ENCODE measurements around the gene NHLRC1. TPM values are rescaled to one million over a fixed set of nuclear protein-coding genes. Genes with fewer than 3 reads are reported as not detected.

The NHLRC1 gene
- total and polyA plus RNA-seq, 2 of the 13 experiments (the other 11 are each of a cell fraction or from before 2014, with no cell fraction given) = 0.04 to 0.11 TPM

DNA sequence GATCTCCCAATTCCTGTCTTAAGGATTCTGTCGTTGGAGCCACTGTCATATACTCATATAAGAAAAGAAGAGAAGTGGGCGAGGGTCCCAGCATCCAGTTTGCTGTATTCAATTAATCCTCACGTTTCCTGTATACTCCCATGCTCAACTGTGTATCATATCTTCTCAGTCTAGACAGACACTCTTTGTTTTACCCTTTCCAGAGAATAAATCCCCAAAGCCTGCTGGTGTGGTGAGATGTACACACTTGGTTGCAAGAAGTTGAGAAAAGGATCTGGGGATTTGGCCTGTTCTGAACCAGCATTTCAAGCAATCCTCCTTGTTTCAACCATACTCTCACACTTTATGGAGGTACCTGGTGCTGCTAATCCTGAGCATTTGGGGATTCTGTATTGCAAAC is 29.3 kb upstream of the NHLRC1 start (continued):
- TF ChIP-seq ZNF563 (CRISPR knock-in tag; IDR thresholded peaks at IDR 0.05) = no peak
- TF ChIP-seq CBX5 (CRISPR knock-in tag; IDR thresholded peaks at IDR 0.05; ENCODE audit: borderline replicate concordance) = no peak
- no peak for TF ChIP-seq MTF1 (CRISPR knock-in tag; IDR thresholded peaks at IDR 0.05)
- TF ChIP-seq, protein P1, sequence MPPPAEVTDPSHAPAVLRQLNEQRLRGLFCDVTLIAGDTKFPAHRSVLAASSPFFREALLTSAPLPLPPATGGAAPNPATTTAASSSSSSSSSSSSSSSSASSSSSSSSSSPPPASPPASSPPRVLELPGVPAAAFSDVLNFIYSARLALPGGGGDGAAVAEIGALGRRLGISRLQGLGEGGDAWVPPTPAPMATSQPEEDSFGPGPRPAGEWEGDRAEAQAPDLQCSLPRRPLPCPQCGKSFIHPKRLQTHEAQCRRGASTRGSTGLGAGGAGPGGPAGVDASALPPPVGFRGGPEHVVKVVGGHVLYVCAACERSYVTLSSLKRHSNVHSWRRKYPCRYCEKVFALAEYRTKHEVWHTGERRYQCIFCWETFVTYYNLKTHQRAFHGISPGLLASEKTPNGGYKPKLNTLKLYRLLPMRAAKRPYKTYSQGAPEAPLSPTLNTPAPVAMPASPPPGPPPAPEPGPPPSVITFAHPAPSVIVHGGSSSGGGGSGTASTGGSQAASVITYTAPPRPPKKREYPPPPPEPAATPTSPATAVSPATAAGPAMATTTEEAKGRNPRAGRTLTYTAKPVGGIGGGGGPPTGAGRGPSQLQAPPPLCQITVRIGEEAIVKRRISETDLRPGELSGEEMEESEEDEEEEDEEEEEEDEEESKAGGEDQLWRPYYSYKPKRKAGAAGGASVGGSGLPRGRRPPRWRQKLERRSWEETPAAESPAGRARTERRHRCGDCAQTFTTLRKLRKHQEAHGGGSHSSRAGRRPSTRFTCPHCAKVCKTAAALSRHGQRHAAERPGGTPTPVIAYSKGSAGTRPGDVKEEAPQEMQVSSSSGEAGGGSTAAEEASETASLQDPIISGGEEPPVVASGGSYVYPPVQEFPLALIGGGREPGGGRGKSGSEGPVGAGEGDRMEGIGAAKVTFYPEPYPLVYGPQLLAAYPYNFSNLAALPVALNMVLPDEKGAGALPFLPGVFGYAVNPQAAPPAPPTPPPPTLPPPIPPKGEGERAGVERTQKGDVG (CRISPR knock-in tag; IDR thresholded peaks at IDR 0.05; ENCODE audit: borderline replicate concordance) = no peak
- TF ChIP-seq, protein P2, sequence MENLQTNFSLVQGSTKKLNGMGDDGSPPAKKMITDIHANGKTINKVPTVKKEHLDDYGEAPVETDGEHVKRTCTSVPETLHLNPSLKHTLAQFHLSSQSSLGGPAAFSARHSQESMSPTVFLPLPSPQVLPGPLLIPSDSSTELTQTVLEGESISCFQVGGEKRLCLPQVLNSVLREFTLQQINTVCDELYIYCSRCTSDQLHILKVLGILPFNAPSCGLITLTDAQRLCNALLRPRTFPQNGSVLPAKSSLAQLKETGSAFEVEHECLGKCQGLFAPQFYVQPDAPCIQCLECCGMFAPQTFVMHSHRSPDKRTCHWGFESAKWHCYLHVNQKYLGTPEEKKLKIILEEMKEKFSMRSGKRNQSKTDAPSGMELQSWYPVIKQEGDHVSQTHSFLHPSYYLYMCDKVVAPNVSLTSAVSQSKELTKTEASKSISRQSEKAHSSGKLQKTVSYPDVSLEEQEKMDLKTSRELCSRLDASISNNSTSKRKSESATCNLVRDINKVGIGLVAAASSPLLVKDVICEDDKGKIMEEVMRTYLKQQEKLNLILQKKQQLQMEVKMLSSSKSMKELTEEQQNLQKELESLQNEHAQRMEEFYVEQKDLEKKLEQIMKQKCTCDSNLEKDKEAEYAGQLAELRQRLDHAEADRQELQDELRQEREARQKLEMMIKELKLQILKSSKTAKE (CRISPR knock-in tag; IDR thresholded peaks at IDR 0.05; ENCODE audit: borderline replicate concordance) = no peak
- TF ChIP-seq SNRNP70 (IDR thresholded peaks at IDR 0.05; ENCODE audit: low read depth, low read length) = no peak
- TF ChIP-seq, protein P3, sequence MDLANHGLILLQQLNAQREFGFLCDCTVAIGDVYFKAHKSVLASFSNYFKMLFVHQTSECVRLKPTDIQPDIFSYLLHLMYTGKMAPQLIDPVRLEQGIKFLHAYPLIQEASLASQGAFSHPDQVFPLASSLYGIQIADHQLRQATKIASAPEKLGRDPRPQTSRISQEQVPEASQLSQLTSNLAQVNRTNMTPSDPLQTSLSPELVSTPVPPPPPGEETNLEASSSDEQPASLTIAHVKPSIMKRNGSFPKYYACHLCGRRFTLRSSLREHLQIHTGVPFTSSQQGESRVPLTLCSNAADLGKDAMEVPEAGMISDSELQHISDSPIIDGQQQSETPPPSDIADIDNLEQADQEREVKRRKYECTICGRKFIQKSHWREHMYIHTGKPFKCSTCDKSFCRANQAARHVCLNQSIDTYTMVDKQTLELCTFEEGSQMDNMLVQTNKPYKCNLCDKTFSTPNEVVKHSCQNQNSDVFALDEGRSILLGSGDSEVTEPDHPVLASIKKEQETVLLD (CRISPR knock-in tag; IDR thresholded peaks at IDR 0.05; ENCODE audit: low read depth) = no peak
- no peak for TF ChIP-seq YEATS2 (CRISPR knock-in tag; IDR thresholded peaks at IDR 0.05; ENCODE audit: borderline replicate concordance)
- TF ChIP-seq JDP2 (CRISPR knock-in tag; IDR thresholded peaks at IDR 0.05; ENCODE audit: borderline replicate concordance) = no peak
- TF ChIP-seq MAFF (IDR thresholded peaks at IDR 0.05; ENCODE audit: low read depth, low read length) = no peak
- no peak for TF ChIP-seq ZNF782 (CRISPR knock-in tag; IDR thresholded peaks at IDR 0.05; ENCODE audit: borderline replicate concordance)
- no peak for TF ChIP-seq HOXD1 (CRISPR knock-in tag; IDR thresholded peaks at IDR 0.05)
- TF ChIP-seq, protein P4, sequence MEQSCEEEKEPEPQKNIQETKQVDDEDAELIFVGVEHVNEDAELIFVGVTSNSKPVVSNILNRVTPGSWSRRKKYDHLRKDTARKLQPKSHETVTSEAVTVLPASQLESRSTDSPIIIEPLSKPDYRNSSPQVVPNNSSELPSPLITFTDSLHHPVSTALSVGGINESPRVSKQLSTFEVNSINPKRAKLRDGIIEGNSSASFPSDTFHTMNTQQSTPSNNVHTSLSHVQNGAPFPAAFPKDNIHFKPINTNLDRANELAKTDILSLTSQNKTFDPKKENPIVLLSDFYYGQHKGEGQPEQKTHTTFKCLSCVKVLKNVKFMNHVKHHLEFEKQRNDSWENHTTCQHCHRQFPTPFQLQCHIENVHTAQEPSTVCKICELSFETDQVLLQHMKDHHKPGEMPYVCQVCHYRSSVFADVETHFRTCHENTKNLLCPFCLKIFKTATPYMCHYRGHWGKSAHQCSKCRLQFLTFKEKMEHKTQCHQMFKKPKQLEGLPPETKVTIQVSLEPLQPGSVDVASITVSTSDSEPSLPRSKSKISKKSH (CRISPR knock-in tag; IDR thresholded peaks at IDR 0.05; ENCODE audit: borderline replicate concordance) = no peak
